GM18867 (cell line): Measurements from ENCODE around the gene GCSAM.

ENCODE experiments used
- ATAC-seq: cut with Tn5 transposase; IDR thresholded peaks from one replicate; pipeline ENCODE4 v1.9.1; 2021; ENCODE audit warnings: mild to moderate bottlenecking, moderate library complexity; ENCODE audit not compliant: unreplicated experiment

The GCSAM gene

GRCh38 chr3:112129925-112130637 lies 3.0 kb downstream of the GCSAM start:
- no peak for ATAC-seq

DNA sequence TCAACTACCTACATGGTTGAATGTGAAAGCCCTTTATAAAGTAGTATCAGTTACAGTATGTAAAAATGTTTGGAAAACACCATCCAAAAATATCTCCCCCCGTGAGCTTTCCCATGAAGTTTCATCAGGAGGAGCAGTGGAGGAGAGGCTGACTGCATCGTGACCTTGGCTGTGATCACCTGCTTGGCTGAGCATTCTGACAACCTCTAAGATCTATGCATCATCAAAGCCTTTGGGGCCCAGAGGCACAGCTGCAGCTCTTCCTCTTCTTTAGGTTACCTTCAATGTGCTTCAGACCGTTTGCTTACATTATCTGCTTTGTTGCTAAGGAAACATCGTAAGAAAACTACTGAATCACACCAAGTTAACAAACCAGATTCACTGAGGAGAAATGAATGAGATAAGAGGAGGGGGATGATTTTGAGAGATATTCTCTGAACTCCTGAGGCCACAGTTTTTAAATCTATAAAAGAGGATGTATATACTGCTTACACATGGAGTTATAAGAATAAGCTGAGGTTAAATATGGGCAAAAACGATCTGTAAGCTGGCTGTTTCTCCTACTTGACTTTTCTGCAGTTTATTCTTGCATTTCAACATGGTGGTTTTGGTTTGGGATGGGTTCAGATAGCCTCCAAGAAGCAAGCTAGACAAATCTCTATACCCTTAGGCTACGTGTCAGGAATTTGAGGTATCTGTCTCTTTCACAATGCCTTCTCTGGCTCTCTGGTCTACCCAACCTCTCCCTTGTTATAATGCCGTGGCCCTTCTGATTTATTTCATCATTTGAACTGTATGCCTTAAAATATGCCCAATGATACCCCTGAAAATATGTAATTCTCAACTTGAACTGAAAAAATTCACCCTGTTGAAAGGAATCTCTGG lies 4.0 kb downstream of the GCSAM start:
- peak; percentile 51 for ATAC-seq

GRCh38 chr3:112127522-112128494 lies 5.2 kb downstream of the GCSAM start:
- ATAC-seq: peak; percentile 31

DNA sequence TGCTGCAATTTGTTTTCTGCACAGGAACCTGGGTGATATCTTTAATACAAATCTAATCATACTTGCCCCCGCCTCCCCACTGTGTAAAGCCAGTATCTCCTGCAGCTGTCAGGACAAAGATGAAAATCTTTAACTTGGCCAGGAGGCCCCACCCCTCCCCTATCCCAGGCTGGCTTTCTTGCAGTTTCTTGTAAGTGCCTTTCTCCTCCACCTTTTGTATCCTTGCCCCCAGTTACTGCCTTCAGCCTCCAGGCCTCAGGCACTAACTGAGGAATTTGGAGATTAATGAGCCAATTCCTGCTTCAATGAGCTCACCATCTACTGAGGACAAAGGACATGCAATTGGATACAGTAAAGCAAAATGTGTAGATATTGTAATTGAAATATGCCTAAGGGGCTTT lies 6.5 kb downstream of the GCSAM start:
- no peak for ATAC-seq

DNA sequence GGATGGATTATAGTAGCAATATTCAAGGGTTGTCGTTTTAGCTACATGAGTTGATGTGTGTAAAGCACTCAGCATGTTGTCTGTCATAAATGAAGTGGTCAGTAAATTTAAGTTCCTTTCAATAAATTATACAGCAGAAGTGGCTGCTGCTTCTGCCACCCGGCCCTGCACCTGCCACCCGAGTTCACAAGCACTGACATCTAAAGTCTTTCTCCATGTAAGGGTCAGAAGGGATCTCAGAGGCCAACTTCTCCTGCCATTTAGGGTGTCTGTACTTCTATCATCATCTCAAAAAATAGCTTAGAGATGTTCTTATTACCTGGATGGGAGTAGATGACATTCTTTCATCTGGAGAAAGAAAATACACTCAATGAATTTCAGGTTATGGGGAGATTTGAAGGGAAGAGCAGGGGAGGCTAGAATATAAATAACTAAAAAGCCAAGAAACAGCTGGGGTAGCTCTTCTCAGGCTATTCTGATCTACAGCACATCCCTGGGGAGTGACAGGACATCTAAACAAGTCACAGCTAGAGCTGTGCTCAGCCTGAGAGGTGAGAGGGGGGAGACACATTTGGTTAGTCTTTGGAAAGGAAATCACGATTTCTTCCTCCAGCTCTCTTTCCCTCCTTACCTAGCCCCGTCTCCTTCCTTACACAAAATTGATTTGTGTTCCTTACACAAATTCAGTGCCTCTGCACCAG lies 8.0 kb downstream of the GCSAM start:
- no peak for ATAC-seq

- no peak for ATAC-seq
These were observed 9.5 kb downstream of the GCSAM start for GRCh38 chr3:112123548-112123947.

GRCh38 chr3:112122870-112123269 lies 10.2 kb downstream of the GCSAM start:
- ATAC-seq: no peak

DNA sequence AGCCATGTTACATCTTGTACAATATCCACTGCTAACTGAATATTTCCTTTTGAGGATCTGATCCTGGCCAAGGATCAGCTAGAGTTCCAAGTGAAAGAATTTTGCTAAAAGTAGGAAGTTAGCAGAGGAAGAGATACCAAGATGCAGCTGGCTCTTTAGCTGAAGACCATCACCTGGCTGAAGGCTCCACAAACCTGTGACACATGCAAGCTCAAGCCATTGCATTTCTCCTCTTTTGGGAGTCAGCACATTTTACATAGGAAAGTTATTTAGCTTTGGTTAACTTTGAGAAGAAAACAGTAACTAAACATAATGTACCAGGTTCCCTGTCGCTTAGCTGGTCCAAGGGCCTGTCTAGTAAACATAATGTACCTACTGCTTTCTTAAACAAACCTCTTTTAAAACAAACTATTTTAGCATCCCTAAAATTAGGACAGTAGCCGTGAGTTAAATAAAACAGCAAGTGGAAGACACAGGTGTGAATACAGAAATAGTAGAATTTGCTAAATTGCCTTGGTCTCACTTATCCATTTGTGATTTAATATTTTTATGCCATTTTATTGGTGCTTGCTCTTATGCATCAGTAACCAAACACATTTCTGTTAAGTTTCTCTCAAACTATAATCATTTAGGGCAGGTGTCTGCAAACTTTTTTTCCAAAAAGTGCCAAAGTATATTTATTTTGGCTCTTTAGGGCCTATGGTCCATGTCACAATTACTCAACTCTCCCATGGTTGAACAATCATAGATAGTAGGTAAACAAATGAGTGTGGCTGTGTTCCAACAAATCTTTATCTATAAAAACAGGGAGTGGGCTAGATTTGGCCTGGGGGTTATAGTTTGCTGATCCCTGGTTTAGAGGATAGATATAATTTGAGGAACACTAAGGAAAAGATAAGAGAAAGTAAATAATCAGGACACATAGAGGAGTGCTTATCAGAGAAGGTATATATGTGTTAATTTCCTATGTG lies 11.2 kb downstream of the GCSAM start:
- ATAC-seq: no peak

- ATAC-seq: peak; percentile 34
These were observed 12.8 kb downstream of the GCSAM start for GRCh38 chr3:112119962-112120836.

DNA sequence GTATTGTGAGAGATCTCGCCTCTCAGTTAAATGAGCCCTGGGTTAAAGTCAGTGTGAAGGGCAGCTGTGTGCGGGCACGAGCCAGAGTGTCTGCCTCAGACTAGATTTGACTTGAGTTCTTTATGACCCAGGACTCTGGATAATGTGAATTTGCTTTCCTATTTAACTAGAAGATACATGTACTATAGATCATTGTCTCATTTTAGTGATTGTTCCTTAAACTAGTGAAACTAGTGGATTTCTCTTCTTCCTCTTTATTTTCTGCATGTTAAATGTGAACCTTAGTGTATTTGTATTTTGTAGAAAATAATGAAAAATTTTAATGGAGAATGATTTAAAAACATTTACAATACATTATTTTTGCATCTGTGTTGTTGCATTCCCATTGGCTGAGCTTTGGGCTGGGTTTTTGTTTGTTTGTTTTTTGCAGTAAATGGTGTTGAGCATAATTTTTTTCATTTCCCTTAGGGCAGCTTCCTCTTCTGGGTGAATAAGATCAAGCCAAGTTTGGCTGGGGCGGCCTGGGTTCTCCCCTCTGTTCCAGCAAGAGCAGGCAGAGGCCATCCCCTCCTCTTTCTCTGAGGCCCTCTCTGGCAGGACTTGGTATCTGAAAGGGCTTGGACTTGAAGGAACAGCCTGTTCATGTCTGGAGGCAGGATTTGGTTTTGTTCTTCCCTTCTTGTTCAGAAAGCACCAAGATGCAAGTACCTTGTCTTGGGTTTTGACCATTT lies 15.0 kb downstream of the GCSAM start:
- no peak for ATAC-seq

- no peak for ATAC-seq
These were observed 15.6 kb downstream of the GCSAM start for GRCh38 chr3:112117415-112117814.

- no peak for ATAC-seq
These were observed 16.3 kb downstream of the GCSAM start for GRCh38 chr3:112116748-112117186.

DNA sequence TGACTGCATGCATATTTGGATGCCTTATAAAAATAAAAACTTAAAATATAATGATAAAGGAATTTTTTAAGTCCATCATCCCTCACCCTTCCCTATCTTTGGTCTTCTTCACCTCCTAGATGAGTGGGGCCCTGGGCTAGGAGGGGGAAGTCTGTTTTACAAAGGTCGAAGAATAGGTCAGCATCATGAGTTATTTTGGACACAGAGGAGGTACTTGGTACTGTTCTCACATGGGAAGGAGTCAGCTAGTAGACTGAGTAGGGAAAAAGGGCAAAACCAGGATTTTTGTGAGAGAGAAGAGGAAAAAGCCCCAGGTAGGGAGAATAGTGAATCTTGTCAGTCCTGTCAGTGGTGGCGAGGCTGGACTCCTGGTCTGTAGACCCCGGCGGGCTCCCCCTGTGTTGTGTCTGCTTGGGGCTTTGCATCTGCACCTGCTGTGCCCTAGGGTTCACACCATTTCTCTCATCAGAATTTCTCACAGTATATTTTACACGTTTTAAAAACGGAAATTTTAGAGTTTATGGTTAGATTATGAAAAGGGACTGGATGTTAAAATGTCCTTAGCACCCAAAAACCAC lies 17.2 kb downstream of the GCSAM start:
- ATAC-seq: no peak

- ATAC-seq: peak; percentile 30
These were observed 17.8 kb downstream of the GCSAM start for GRCh38 chr3:112115161-112115739.

DNA sequence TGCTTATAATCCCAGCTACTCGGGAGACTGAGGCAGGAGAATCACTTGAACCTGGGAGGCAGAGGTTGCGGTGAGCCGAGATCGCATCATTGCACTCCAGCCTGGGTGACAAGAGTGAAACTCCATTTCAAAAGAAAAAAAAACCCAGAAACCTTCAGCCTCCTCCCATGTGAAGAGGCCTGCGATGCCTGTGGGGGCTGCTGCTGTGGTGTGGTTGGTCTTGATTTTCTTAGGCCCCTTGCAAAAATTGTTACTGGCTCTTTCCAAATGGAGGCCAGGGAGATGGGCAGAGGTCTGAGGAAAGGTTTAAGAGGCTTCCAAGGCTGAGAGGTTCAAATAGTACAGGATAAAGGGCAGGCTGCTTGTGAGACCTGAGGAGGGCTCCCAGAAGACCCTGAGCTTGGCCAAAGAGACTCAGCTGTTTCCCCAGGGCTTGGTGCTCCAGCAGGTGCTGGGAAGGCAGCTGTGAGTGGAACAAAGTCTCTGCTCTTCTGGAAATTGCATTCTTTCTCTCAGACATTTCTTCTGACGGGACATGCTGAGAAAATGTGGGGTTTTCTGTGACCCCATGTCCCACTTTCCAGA lies 18.4 kb downstream of the GCSAM start:
- ATAC-seq: peak; percentile 29

- ATAC-seq: peak; percentile 61
These were observed 21.2 kb downstream of the GCSAM start for GRCh38 chr3:112111785-112112402.
